ENCODE data around the gene TRPM6. TPM values are rescaled to one million over a fixed set of nuclear protein-coding genes. Genes with fewer than 3 reads are reported as not detected.

TRPM6 gene
- total RNA-seq, 1 experiment from 2014 or later = 1.4 TPM

- peak; percentile 73 for DNase-seq (ENCODE audit: low spot score)
- no peaks in the 10 kb centered on the region for H3K9me3 Mint-ChIP-seq
- H3K36me3 Mint-ChIP-seq = no peaks in the 10 kb centered on the region
- ATAC-seq = no peak
- no peak for TF ChIP-seq ELF4 (CRISPR knock-in tag; IDR thresholded peaks at IDR 0.05; ENCODE audit: low read depth)
- TF ChIP-seq E2F5 (CRISPR knock-in tag; IDR thresholded peaks at IDR 0.05) = no peak
- no peak for TF ChIP-seq NR2C2 (CRISPR knock-in tag; IDR thresholded peaks at IDR 0.05)
- no peak for TF ChIP-seq RELA (CRISPR knock-in tag; IDR thresholded peaks at IDR 0.05; ENCODE audit: borderline replicate concordance)
- TF ChIP-seq CTCF (IDR thresholded peaks at IDR 0.05) = peak; percentile 68; the same call in 1 of the 2 replicates
- no peak overlapping the region for H3K27ac Mint-ChIP-seq
- H3K4me3 Mint-ChIP-seq = no peak overlapping the region
- CTCF ChIA-PET = interaction anchor here (0.7 to 2.3 kb wide), 15 partner anchors 9 to 311 kb away, joined by 3 to 14 read pairs (median 4); partner anchors contain the start of genes C9orf40, CARNMT1, NMRK1 and OSTF1
- no peaks in the 10 kb centered on the region for H3K27me3 Mint-ChIP-seq (ENCODE audit: low read depth)
- POLR2A ChIA-PET = no interaction called here
- H3K4me1 Mint-ChIP-seq = no peaks in the 10 kb centered on the region
These were observed 110.4 kb downstream of the TRPM6 start for GRCh38 chr9:74777136-74777879.

GRCh38 chr9:74775396-74775795 lies 112.3 kb downstream of the TRPM6 start:
- no peaks in the 10 kb centered on the region; the same call in 1 of the 2 replicates for H3K27me3 Mint-ChIP-seq (ENCODE audit: low read depth)
- DNase-seq (ENCODE audit: low spot score) (no peak), ATAC-seq (no peak)
- H3K27ac Mint-ChIP-seq = no peak overlapping the region
- H3K9me3 Mint-ChIP-seq = no peaks in the 10 kb centered on the region
- ChIA-PET CTCF (interaction anchor here (1.1 to 2.3 kb wide), 4 partner anchors 22 to 253 kb away, joined by 3 to 8 read pairs (median 4); partner anchors contain the start of gene CARNMT1), POLR2A (no interaction called here)
- H3K4me3 Mint-ChIP-seq = no peak overlapping the region
- peaks cover 4% of the 10 kb centered on the region for H3K4me1 Mint-ChIP-seq
- no peaks in the 10 kb centered on the region for H3K36me3 Mint-ChIP-seq
- TF ChIP-seq CBFB (CRISPR knock-in tag; IDR thresholded peaks at IDR 0.05; ENCODE audit: low read depth) = no peak
- no peak for TF ChIP-seq SP1 (CRISPR knock-in tag; conservative IDR thresholded peaks at IDR 0.05)
- TF ChIP-seq FOXK1 (CRISPR knock-in tag; IDR thresholded peaks at IDR 0.05) = no peak
- no peak for TF ChIP-seq ATF6 (CRISPR knock-in tag; IDR thresholded peaks at IDR 0.05)
- TF ChIP-seq NFATC4 (CRISPR knock-in tag; IDR thresholded peaks at IDR 0.05) = no peak
- TF ChIP-seq JUN (CRISPR knock-in tag; IDR thresholded peaks at IDR 0.05) = no peak
- no peak for TF ChIP-seq TEAD4 (CRISPR knock-in tag; IDR thresholded peaks at IDR 0.05)
- no peak for TF ChIP-seq ZNF416 (CRISPR knock-in tag; IDR thresholded peaks at IDR 0.05)
- no peak for TF ChIP-seq MAX (CRISPR knock-in tag; IDR thresholded peaks at IDR 0.05)
- TF ChIP-seq ARID4B (CRISPR knock-in tag; IDR thresholded peaks at IDR 0.05; ENCODE audit: borderline replicate concordance) = no peak
- TF ChIP-seq GRHL2 (CRISPR knock-in tag; IDR thresholded peaks at IDR 0.05; ENCODE audit: insufficient replicate concordance, severe bottlenecking) = no peak
- no peak for TF ChIP-seq ETV6 (CRISPR knock-in tag; IDR thresholded peaks at IDR 0.05)
- no peak for TF ChIP-seq TCF7 (CRISPR knock-in tag; IDR thresholded peaks at IDR 0.05; ENCODE audit: low read depth)
- no peak for TF ChIP-seq ZNF138 (CRISPR knock-in tag; conservative IDR thresholded peaks at IDR 0.05)
- TF ChIP-seq PREB (CRISPR knock-in tag; IDR thresholded peaks at IDR 0.05; ENCODE audit: borderline replicate concordance) = no peak
